BLaER1 (cell line): ENCODE data around the gene TMEM237.

Experiments used
- H3K27ac ChIP-seq: shearing (Covaris generic); formaldehyde crosslinking; 2 replicates; pipeline ENCODE4 v1.8.1; 2022
- H3K27me3 ChIP-seq: shearing (Covaris generic); formaldehyde crosslinking; 2 replicates; pipeline ENCODE4 v1.8.1; 2022
- H3K36me3 ChIP-seq: shearing (Covaris generic); formaldehyde crosslinking; 2 replicates; pipeline ENCODE4 v1.8.1; 2022
- H3K4me1 ChIP-seq: shearing (Covaris generic); formaldehyde crosslinking; 2 replicates; pipeline ENCODE4 v1.8.1; 2022
- H3K4me2 ChIP-seq: shearing (Covaris generic); formaldehyde crosslinking; 2 replicates; pipeline ENCODE4 v1.8.1; 2022
- H3K4me3 ChIP-seq: shearing (Covaris generic); formaldehyde crosslinking; 2 replicates; pipeline ENCODE4 v1.8.1; 2022
- H3K9ac ChIP-seq: shearing (Covaris generic); formaldehyde crosslinking; 2 replicates; pipeline ENCODE4 v1.8.1; 2022
- H3K9me3 ChIP-seq: shearing (Covaris generic); formaldehyde crosslinking; 2 replicates; pipeline ENCODE4 v1.8.1; 2022
- H4K20me1 ChIP-seq: shearing (Covaris generic); formaldehyde crosslinking; 2 replicates; pipeline ENCODE4 v1.8.1; 2022
- Cebpa-rat ChIP-seq: shearing (Covaris generic); IDR thresholded peaks from 2 replicates; pipeline ENCODE4 v1.8.1; 2022

TMEM237 gene

DNA sequence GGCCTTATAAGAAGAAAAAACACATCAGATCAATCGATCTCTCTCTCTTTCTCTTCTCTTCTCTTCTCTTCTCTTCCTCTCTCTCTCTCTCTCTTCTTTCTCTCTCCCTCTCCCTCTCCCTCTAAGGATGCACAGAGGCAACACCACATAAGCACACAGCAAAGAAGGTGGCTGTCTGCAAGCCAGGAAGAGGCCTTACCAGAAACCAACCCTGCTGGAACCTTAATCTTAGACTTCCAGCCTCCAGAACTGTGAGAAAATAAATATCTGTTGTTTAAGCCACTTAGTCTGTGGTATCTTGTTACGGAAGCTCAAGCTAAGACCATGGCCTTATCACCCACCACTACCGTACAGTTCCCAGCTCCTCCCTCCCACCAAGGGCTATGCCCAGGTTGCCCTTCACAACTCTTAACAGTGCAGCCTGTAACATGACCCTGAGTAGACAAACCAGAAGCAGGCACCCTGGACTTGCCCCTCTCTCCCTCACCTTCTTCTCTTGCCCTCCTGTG is 25.2 kb upstream of the TMEM237 start:
- H3K9ac ChIP-seq: no peak overlapping the region
- H3K4me3 ChIP-seq: no peak overlapping the region
- H3K27ac ChIP-seq: no peak overlapping the region
- H3K4me2 ChIP-seq: no peak overlapping the region
- no peaks in the 10 kb centered on the region for H3K27me3 ChIP-seq
- H3K36me3 ChIP-seq: no peaks in the 10 kb centered on the region
- H3K4me1 ChIP-seq: no peaks in the 10 kb centered on the region
- TF ChIP-seq Cebpa-rat: no peak
- H3K9me3 ChIP-seq: 0 out of 2 replicates have a peak, but pooled peaks cover 11% of the 10 kb centered on the region
- no peaks in the 10 kb centered on the region for H4K20me1 ChIP-seq

DNA sequence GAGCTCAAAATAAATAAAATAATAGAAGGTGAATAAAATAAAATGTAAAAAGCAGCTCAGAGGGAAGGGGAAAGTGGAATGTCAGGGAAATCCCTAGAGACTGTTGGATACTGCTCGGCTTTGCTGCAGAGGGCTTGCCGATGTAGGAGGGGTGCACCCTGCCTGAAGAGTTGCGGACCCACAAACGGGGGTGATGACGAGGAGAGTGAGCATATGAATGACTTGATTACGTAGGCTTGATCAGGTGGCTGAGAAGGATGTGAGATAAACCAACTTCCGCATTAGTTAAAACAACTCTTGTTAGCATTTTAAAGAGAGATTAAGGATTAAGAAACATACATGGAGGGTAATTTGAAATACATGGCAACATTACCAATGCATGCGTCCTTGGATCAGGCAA is 21.0 kb upstream of the TMEM237 start:
- Histone ChIP-seq H3K4me3 (no peak overlapping the region), H3K4me2 (no peak overlapping the region), H3K4me1 (no peaks in the 10 kb centered on the region), H3K27ac (no peak overlapping the region), H3K27me3 (no peaks in the 10 kb centered on the region), H4K20me1 (no peaks in the 10 kb centered on the region), H3K9me3 (no peaks in the 10 kb centered on the region), H3K9ac (no peak overlapping the region), H3K36me3 (no peaks in the 10 kb centered on the region)
- no peak for TF ChIP-seq Cebpa-rat

DNA sequence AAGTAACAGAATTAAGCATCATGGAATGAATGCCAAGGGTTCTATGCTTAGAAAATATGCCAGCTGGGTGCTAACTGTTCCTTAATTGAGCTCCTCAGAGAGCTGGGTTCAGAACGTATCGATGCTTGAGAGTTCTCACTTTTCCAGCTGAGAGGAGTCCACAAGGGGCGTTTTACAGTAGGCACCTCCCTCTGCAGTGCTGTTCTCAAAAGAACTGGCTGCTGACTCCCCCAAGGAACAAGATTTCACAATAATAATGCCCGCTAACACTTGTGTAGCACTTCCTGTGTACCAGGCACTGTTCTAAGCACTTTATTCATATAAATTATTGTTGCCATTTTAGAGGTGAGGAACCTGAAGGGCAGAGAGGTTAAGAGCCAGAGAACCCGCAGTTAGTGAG is 18.1 kb upstream of the TMEM237 start:
- Histone ChIP-seq H3K9ac (no peak overlapping the region), H3K27ac (no peak overlapping the region), H4K20me1 (no peaks in the 10 kb centered on the region), H3K4me1 (0 out of 2 replicates have a peak, but pooled peaks cover 5% of the 10 kb centered on the region), H3K36me3 (no peaks in the 10 kb centered on the region), H3K9me3 (no peaks in the 10 kb centered on the region), H3K27me3 (no peaks in the 10 kb centered on the region), H3K4me3 (no peak overlapping the region), H3K4me2 (no peak overlapping the region)
- no peak for TF ChIP-seq Cebpa-rat

DNA sequence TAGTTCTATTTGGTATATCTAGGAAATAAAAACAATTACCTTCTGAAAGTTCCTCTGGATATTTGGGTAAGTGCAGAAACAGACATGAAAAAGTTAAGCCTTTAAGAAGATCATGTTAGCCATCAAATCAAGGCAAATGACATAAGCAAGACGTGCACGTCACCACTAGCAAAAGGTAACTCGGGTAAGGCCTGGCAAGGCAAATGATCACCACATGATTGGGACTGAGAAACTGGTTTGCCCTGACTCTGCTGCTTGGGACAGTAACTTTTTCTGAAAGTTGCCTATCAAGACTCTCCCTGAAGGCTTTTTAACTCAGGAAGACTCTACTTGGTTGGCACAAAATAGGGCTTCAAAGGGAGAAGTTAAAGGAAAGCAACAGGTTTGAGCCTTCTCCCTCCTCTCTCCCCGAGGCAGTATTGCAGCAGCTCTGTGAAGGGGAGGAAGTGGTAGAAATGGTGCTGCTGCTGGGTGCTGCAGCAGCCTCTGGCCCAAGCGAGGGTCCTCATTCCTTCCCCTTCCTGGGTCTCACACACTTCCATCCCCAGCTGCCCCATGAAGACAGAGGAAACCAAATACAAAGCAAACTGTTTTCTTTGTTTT is 17.1 kb upstream of the TMEM237 start:
- Histone ChIP-seq H3K9ac (no peak overlapping the region), H4K20me1 (no peaks in the 10 kb centered on the region)

DNA sequence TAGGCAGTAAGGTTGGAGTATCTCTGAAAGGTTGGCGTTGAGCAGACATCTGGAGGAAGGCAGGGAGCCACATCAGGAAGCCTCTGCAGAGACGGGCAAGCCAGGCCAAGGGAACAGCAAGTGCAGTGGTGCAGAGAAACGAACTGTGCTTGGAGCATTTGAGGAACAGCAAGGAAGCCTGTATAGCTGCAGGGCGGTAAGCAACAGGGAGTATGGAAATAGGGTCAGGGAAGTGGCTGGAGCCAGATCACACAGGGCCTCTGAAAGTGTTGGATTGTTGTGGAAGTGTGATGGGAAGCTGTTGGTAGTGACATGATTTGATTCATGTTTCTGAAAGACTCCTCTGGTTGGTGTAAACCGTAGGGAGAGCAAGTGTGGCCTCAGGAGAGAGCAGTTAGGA is 13.4 kb upstream of the TMEM237 start:
- Histone ChIP-seq H3K9ac (no peak overlapping the region), H3K4me2 (peak overlapping the region; percentile 24; the same call in 1 of the 2 replicates), H3K27me3 (no peaks in the 10 kb centered on the region), H3K4me3 (no peak overlapping the region), H3K36me3 (no peaks in the 10 kb centered on the region), H3K4me1 (0 out of 2 replicates have a peak, but pooled peaks cover 5% of the 10 kb centered on the region), H4K20me1 (no peaks in the 10 kb centered on the region), H3K27ac (no peak overlapping the region), H3K9me3 (no peaks in the 10 kb centered on the region)
- TF ChIP-seq Cebpa-rat: no peak

More for the DNA sequence above, 17.1 kb upstream of the TMEM237 start:
- Histone ChIP-seq H3K27me3 (no peaks in the 10 kb centered on the region), H3K4me1 (0 out of 2 replicates have a peak, but pooled peaks cover 5% of the 10 kb centered on the region), H3K4me2 (no peak overlapping the region), H3K4me3 (no peak overlapping the region), H3K27ac (no peak overlapping the region), H3K9me3 (no peaks in the 10 kb centered on the region), H3K36me3 (no peaks in the 10 kb centered on the region)
- no peak for TF ChIP-seq Cebpa-rat

DNA sequence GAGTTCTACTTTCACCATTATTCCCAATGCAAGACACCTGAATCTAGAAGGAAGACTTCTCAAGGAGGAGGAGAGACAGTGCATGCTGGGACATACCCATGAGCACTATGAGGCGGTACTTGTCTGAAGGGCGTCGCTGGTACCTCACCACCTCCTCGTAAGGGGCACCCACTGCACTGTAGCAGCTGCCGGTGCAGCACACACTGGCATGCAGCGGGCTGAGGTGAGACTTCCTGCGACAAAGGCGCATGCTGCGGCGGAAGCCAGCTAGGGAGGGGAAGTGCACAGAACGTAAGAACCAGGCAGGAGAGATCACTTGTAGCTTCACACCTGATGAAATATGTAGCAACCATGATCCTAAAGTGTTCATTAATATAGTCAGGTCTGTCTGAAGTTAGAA is 12.8 kb upstream of the TMEM237 start:
- 0 out of 2 replicates have a peak, but pooled peaks cover 5% of the 10 kb centered on the region for H3K4me1 ChIP-seq
- no peak overlapping the region for H3K27ac ChIP-seq
- H3K4me2 ChIP-seq: no peak overlapping the region
- no peaks in the 10 kb centered on the region for H3K9me3 ChIP-seq
- H3K36me3 ChIP-seq: no peaks in the 10 kb centered on the region
- no peak overlapping the region for H3K9ac ChIP-seq
- no peak for TF ChIP-seq Cebpa-rat
- no peak overlapping the region for H3K4me3 ChIP-seq
- no peaks in the 10 kb centered on the region for H3K27me3 ChIP-seq
- H4K20me1 ChIP-seq: no peaks in the 10 kb centered on the region

DNA sequence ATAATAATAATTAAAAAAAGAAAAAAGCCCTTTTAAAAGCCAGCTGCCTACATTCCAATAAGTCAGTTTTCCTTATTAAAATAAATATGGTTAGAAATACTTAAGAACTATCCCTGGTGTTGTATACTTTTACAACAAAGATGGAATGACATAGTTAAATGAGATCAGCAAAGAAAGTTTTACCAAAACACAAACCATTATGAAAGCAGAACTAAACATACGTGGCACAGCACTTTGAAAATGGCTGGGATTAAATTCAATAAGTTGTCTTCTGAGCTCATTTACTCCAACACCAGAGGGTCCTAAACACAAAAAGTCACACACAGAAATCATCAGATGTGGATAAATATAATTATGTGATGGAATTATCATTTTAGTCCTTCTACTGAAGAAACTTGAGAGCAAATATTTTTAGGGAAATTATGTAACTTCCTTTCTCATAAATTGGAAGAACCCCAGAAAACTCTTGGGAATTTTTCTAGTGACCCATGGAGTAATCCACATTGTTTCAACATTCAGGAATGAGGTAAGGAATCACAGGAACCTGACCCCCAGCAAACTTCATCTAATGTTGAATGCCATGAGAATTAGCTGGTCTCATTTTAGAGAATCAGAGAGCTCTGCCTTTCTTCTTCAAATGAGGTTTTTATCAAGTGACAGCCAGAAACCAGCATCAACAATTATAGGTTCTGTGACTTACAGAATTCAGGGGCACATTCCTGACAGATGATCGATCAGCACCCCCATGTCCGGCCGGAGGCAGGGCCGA is 11.5 kb upstream of the TMEM237 start:
- Histone ChIP-seq H3K4me2 (no peak overlapping the region), H3K27me3 (no peaks in the 10 kb centered on the region), H3K9ac (no peak overlapping the region), H3K9me3 (no peaks in the 10 kb centered on the region), H3K4me3 (no peak overlapping the region), H3K4me1 (0 out of 2 replicates have a peak, but pooled peaks cover 5% of the 10 kb centered on the region), H4K20me1 (no peaks in the 10 kb centered on the region), H3K27ac (no peak overlapping the region), H3K36me3 (no peaks in the 10 kb centered on the region)
- no peak for TF ChIP-seq Cebpa-rat

DNA sequence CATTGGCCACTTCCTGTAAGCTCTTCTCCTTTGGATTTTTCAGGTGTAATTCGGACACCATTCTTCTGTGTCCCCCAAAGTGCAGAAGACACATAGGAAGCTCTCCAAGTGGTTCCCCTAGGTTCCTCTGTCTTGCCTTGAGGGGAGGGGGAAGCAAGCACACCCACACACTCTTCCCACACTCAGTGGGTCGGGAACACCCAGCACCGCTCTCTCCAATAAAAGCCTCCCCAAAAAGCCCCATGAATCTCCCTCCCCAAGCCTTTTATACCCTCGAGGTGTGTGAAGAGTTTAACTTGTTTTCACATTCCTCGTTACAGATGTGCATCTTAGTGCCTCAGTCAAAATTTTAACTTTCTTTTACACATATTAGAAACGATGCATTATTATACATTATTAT is 9.9 kb upstream of the TMEM237 start:
- H3K4me2 ChIP-seq: no peak overlapping the region

DNA sequence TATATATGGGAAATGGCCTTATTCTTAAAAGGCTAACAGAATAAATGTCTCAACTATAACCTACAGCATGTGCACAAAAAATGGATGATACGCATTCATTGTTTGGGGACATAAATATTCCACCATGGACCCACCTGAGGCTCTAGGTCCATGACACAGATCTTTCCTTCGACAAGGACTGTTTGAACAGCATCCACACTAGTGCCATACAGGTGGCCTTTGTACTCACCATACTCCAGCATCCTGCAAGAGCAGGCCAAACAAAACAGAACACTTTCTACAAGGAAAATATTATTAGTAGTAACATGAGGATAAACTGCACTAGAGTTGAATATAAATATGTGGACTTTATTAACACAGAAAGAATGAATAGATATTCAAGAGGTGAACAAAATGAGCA is 6.1 kb upstream of the TMEM237 start:
- H4K20me1 ChIP-seq: no peaks in the 10 kb centered on the region
- no peak overlapping the region for H3K27ac ChIP-seq
- TF ChIP-seq Cebpa-rat: no peak
- no peaks in the 10 kb centered on the region for H3K9me3 ChIP-seq
- H3K36me3 ChIP-seq: no peaks in the 10 kb centered on the region
- no peaks in the 10 kb centered on the region for H3K4me1 ChIP-seq
- no peaks in the 10 kb centered on the region for H3K27me3 ChIP-seq
- no peak overlapping the region for H3K4me2 ChIP-seq
- no peak overlapping the region for H3K9ac ChIP-seq
- H3K4me3 ChIP-seq: no peak overlapping the region

More for the DNA sequence above, 9.9 kb upstream of the TMEM237 start:
- no peak overlapping the region for H3K4me3 ChIP-seq
- H3K27me3 ChIP-seq: no peaks in the 10 kb centered on the region
- no peak overlapping the region for H3K9ac ChIP-seq
- no peaks in the 10 kb centered on the region for H3K9me3 ChIP-seq
- H3K36me3 ChIP-seq: no peaks in the 10 kb centered on the region
- no peaks in the 10 kb centered on the region for H4K20me1 ChIP-seq
- 0 out of 2 replicates have a peak, but pooled peaks cover 5% of the 10 kb centered on the region for H3K4me1 ChIP-seq
- no peak overlapping the region for H3K27ac ChIP-seq
- TF ChIP-seq Cebpa-rat: no peak

DNA sequence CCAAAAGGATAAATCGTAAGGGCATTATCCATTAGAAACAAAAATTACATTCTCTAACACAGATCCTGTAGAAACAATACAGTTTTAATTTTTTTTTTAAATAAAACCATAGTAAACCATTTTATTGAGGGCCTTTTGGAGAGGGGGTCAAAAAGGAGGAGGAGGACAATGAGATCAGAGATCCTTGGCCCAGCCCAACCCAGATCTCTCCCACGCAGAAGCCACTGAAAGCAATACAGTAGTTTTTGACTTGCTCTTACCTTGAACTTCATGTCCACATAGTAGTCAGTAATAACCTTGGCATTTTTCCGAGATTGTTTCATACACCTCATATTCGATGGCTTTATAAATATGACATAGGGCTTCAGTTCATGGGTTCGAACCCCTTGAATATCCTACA is 4.1 kb upstream of the TMEM237 start:
- no peaks in the 10 kb centered on the region for H3K27me3 ChIP-seq
- no peaks in the 10 kb centered on the region for H3K36me3 ChIP-seq
- H3K9ac ChIP-seq: no peak overlapping the region
- no peak for TF ChIP-seq Cebpa-rat
- no peak overlapping the region for H3K4me2 ChIP-seq
- no peak overlapping the region for H3K4me3 ChIP-seq
- no peaks in the 10 kb centered on the region for H3K9me3 ChIP-seq
- H3K4me1 ChIP-seq: peaks cover 11% of the 10 kb centered on the region
- no peak overlapping the region for H3K27ac ChIP-seq
- H4K20me1 ChIP-seq: no peaks in the 10 kb centered on the region
